Diencephalon (tissue), 1 donor: ENCODE results near the gene ABCA1. TPM values are rescaled to one million over a fixed set of nuclear protein-coding genes. Genes with fewer than 3 reads are reported as not detected.

Source experiments
- total RNA-seq: library from RNA; depleted of rRNA; stranded (reverse); fragments of >200 nt; gene quantifications from one replicate; pipeline ENCODE4 v1.2.3, GENCODE V29; 2014

ABCA1 gene
- total RNA-seq: 32.5 TPM

GRCh38 chr9:104927912-104928740 lies at the start of gene ABCA1:
TSS of gene ABCA1 (minus strand) at chr9:104928155. CDS start at chr9:104903679, 24,476 bp downstream.

GRCh38 chr9:104747565-104748358 lies 180.2 kb downstream of the ABCA1 start, which contains the start of gene NIPSNAP3A:
TSS of gene NIPSNAP3A (plus strand) at chr9:104747683. CDS start at chr9:104747793, 110 bp downstream.

Other genes with a start within 250 kb of the ABCA1 start
- gene OR13D1, start 233.6 kb downstream of the ABCA1 start, total RNA-seq: not detected
- 88.1 TPM for gene NIPSNAP3A, start 180.5 kb downstream of the ABCA1 start, total RNA-seq
- gene NIPSNAP3B, start 164.0 kb downstream of the ABCA1 start, total RNA-seq: 12.2 TPM